ENCODE results near the gene NEDD4L.

NEDD4L gene

DNA sequence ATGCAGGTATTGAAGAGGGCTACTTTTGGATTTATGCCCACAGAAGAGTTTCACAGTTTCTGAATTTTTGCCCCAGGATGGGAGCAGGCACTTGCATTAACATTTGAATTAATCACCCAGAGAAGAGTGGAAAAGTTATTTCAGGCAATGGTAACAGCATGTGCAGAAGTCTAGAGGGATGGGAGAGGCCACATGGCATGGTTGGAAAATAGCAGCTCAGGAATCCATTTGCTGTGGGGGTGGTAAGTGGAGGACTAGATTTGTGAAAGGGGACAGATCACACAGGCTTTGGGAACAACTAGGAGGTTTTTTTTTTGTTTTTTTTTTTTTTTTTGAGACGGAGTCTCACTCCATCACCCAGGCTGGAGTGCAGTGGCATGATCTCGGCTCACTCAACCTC, 65.2 kb downstream of the NEDD4L start:
- DNase-seq (ENCODE audit: low read depth), result no peak
- H3K4me3 ChIP-seq (ENCODE audit: control insufficient read depth, low read depth, low read length), result no peak overlapping the region
- TF ChIP-seq, protein P1, sequence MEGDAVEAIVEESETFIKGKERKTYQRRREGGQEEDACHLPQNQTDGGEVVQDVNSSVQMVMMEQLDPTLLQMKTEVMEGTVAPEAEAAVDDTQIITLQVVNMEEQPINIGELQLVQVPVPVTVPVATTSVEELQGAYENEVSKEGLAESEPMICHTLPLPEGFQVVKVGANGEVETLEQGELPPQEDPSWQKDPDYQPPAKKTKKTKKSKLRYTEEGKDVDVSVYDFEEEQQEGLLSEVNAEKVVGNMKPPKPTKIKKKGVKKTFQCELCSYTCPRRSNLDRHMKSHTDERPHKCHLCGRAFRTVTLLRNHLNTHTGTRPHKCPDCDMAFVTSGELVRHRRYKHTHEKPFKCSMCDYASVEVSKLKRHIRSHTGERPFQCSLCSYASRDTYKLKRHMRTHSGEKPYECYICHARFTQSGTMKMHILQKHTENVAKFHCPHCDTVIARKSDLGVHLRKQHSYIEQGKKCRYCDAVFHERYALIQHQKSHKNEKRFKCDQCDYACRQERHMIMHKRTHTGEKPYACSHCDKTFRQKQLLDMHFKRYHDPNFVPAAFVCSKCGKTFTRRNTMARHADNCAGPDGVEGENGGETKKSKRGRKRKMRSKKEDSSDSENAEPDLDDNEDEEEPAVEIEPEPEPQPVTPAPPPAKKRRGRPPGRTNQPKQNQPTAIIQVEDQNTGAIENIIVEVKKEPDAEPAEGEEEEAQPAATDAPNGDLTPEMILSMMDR (IDR thresholded peaks at IDR 0.05; ENCODE audit: control insufficient read depth, insufficient read depth, low read depth, low read length, missing control alignments), result no peak

DNA sequence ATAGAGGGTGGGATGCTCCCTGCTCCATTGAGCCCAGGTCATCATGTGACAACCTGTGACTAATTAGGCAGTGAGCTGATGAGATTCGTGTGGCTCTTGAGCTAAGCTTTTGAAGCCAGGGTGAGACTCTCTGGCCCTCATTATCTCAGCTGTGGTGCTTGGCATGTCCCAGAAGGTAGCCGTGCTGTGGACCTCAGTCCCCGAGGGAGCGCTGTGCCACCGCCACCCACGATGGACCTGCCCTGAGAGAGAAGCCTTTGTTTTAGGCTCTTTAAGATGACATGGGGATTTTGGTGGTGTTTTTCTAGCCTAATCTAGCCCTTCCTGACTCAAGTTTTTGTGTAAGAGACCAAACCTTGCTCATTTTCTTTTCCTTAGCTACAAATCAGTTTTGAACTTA, 66.4 kb downstream of the NEDD4L start:
- DNase-seq (ENCODE audit: low read depth), result no peak
- H3K4me3 ChIP-seq (ENCODE audit: control insufficient read depth, low read depth, low read length), result no peak overlapping the region
- TF ChIP-seq, protein P1 (IDR thresholded peaks at IDR 0.05; ENCODE audit: control insufficient read depth, insufficient read depth, low read depth, low read length, missing control alignments), result no peak

DNA sequence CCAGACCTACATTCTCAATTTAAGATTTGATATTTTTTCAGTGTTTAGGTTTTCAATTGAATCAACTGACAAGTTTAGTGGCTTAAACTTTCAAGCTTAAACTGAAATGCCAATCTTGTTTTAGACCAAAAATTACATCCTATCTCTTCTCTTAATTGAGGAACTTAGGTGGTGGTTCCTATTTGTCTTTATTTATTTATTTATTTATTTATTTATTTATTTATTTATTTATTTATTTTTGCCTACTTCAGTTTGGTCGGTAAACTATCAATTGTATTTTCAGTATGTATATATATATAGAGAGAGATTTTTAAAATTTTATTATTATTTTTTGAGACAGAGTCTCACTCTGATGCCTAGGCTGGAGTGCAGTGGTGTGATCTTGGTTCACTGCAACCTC, 68.1 kb downstream of the NEDD4L start:
- no peak for DNase-seq (ENCODE audit: low read depth)
- H3K4me3 ChIP-seq (ENCODE audit: control insufficient read depth, low read depth, low read length), result no peak overlapping the region
- TF ChIP-seq, protein P1 (IDR thresholded peaks at IDR 0.05; ENCODE audit: control insufficient read depth, insufficient read depth, low read depth, low read length, missing control alignments), result no peak

DNA sequence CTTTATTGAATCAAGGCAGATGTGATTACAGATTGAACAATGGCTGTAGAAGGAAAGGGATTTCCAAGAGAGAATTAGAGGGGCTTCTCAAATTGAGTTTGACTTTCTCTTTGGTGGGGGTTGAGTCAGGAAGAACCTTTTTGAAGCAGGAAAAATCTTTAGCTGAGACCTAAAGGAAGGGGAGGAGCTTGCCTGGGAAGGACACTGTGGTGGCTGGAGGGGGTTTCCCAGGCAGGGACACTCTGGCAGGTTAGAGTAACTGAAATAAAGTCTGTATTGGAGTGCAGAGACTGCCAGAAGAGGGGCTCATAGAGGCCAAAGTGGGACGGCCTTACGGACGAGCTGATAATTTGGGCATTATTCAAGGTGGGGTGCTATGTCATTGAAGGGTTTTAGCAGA, 69.3 kb downstream of the NEDD4L start:
- TF ChIP-seq, protein P1 (IDR thresholded peaks at IDR 0.05; ENCODE audit: control insufficient read depth, insufficient read depth, low read depth, low read length, missing control alignments), result no peak
- no peak overlapping the region for H3K4me3 ChIP-seq (ENCODE audit: control insufficient read depth, low read depth, low read length)
- no peak for DNase-seq (ENCODE audit: low read depth)

DNA sequence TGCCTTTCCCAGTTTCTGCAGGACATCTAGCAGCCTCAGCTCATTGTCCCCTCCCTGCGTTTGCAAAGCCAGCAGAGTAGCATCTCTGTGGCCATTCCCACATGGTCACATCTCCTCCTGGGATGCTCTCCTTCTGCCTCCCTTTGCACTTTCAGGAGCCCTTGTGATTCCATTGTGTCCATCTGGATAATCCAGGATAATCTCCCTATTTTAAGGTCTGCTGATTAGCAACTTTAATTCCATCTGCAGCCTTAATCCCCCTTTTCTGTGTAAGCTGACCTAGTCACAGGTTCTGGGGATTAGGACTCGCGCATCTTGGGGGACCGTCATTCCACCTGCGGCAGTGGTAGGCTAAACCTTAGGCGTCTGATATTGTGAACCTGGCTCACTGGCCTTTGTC, 70.7 kb downstream of the NEDD4L start:
- TF ChIP-seq, protein P1 (IDR thresholded peaks at IDR 0.05; ENCODE audit: control insufficient read depth, insufficient read depth, low read depth, low read length, missing control alignments), result no peak
- DNase-seq (ENCODE audit: low read depth), result no peak
- no peak overlapping the region for H3K4me3 ChIP-seq (ENCODE audit: control insufficient read depth, low read depth, low read length)

DNA sequence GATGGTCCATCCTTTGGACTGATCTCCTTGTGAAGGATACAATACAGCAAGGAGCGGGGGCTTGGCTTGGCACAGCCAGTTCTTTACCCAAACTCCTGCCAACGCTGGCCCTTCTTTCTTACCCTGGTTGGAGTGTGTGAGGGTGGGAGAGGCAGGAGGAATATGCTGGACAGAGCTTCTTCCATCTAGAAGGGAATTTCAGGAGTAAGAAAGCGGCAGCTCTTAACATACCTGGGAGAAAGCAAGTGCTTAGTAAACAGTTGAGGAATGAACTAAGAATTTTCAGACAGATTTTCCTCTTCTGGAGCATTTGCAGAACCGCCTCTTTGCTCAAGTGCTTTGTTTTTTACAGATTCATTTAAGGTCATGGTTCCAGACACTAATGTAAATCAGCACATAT, 72.8 kb downstream of the NEDD4L start:
- no peak for DNase-seq (ENCODE audit: low read depth)
- TF ChIP-seq, protein P1 (IDR thresholded peaks at IDR 0.05; ENCODE audit: control insufficient read depth, insufficient read depth, low read depth, low read length, missing control alignments), result no peak

DNA sequence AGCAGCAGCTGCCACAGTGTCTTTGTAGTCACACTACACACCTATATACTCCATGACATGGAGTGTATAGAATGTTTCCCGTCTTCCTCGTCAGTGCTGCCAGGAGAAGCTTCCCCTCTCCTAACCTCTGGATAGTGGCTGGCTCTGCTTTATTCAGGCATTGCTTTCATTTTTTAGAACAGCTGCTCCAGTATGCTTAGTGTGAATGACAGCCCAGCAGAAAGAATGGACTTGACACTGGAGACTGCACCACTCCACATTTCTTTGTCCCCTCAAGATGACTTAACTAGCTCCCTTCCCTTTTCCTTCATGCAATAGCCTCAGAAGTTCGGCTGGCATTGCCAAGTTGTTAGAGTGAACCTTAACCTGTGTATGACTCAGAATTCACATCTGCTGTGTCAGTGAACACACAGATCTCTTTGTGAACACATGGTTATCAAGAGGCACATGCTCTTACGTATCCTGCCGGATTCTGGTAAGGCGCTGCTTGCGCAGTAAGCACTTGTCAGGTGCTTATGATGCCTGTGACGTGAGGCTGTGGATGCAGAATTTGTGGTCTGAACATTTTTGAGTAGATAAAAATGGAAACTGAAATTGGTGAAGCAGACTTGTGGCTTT, 73.9 kb downstream of the NEDD4L start:
- TF ChIP-seq, protein P1 (IDR thresholded peaks at IDR 0.05; ENCODE audit: control insufficient read depth, insufficient read depth, low read depth, low read length, missing control alignments), result no peak
- no peak overlapping the region for H3K4me3 ChIP-seq (ENCODE audit: control insufficient read depth, low read depth, low read length)
- peak; percentile 51 for DNase-seq (ENCODE audit: low read depth)

More for the DNA sequence above, 72.8 kb downstream of the NEDD4L start:
- H3K4me3 ChIP-seq (ENCODE audit: control insufficient read depth, low read depth, low read length), result no peak overlapping the region

Data from AG09309 (cell line).